ENCODE data around the gene SPPL3. TPM values are rescaled to one million over a fixed set of nuclear protein-coding genes. Genes with fewer than 3 reads are reported as not detected.

The SPPL3 gene
- total RNA-seq, 2 donors from 2014 or later, result 13.5 to 16.5 TPM

GRCh38 chr12:120722784-120723183 lies 181.4 kb downstream of the SPPL3 start:
- no peaks in the 10 kb centered on the region for H3K9me3 ChIP-seq
- peaks cover 41% of the 10 kb centered on the region for H3K4me1 ChIP-seq
- no peaks in the 10 kb centered on the region for H3K27me3 ChIP-seq
- H3K4me3 ChIP-seq, result no peak overlapping the region
- no peak for TF ChIP-seq POLR2A (IDR thresholded peaks at IDR 0.05)
- no peak for TF ChIP-seq CTCF (IDR thresholded peaks at IDR 0.05)
- H3K36me3 ChIP-seq (replicated peaks in 1 of 2; ENCODE audit: insufficient read depth in 1 of 2, low read depth in 2 of 2), result peaks cover 0 to 7% of the 10 kb centered on the region in 2 donors
- no peak for DNase-seq
- 93 to 98% methylated on average over 2 of the region's 2 CpGs for WGBS, 2 donors
- no peak for ATAC-seq
- intact Hi-C loops (cut with DNase I), result loop anchor here (10.0 kb wide), 1 partner anchor 138 kb away; the partner anchor contains the start of gene POP5
- no peak overlapping the region for H3K27ac ChIP-seq

GRCh38 chr12:120721866-120722265 lies 182.3 kb downstream of the SPPL3 start:
- intact Hi-C loops (cut with DNase I), result loop anchor here (10.0 kb wide), 1 partner anchor 137 kb away; the partner anchor contains the start of gene POP5
- ATAC-seq, result no peak
- no peaks in the 10 kb centered on the region for H3K27me3 ChIP-seq
- TF ChIP-seq CTCF (IDR thresholded peaks at IDR 0.05), result no peak
- no peak for TF ChIP-seq POLR2A (IDR thresholded peaks at IDR 0.05)
- H3K9me3 ChIP-seq, result no peaks in the 10 kb centered on the region
- DNase-seq, result no peak
- 79 to 100% methylated on average over 3 of the region's 3 CpGs for WGBS, 2 donors
- peaks cover 0 to 7% of the 10 kb centered on the region in 2 donors for H3K36me3 ChIP-seq (replicated peaks in 1 of 2; ENCODE audit: insufficient read depth in 1 of 2, low read depth in 2 of 2)
- no peak overlapping the region for H3K4me3 ChIP-seq
- peaks cover 37% of the 10 kb centered on the region for H3K4me1 ChIP-seq
- no peak overlapping the region for H3K27ac ChIP-seq

- Histone ChIP-seq H3K36me3 (replicated peaks in 1 of 2; ENCODE audit: insufficient read depth in 1 of 2, low read depth in 2 of 2) (peaks cover 0 to 12% of the 10 kb centered on the region in 2 donors), H3K4me3 (no peak overlapping the region), H3K27me3 (no peaks in the 10 kb centered on the region), H3K4me1 (peaks cover 30% of the 10 kb centered on the region), H3K27ac (no peak overlapping the region), H3K9me3 (no peaks in the 10 kb centered on the region)
- no peak for ATAC-seq
- TF ChIP-seq CTCF (IDR thresholded peaks at IDR 0.05) (no peak), POLR2A (IDR thresholded peaks at IDR 0.05) (no peak)
- intact Hi-C loops (cut with DNase I), result loop anchor here (10.0 kb wide), 1 partner anchor 136 kb away; the partner anchor contains the start of gene POP5
- no peak for DNase-seq
- WGBS, 2 donors, result 92 to 94% methylated on average over 8 to 9 of the region's 10 CpGs
Observed at GRCh38 chr12:120720987-120721801, 183.0 kb downstream of the SPPL3 start.

- 46 to 87% methylated on average over 7 of the region's 7 CpGs for WGBS, 2 donors
- no peak for TF ChIP-seq CTCF (IDR thresholded peaks at IDR 0.05)
- TF ChIP-seq POLR2A (IDR thresholded peaks at IDR 0.05), result no peak
- Histone ChIP-seq H3K9me3 (no peaks in the 10 kb centered on the region), H3K27ac (peak overlapping the region in 1 of 4 donors; percentile 52), H3K4me3 (no peak overlapping the region), H3K4me1 (peaks cover 27% of the 10 kb centered on the region), H3K27me3 (no peaks in the 10 kb centered on the region), H3K36me3 (replicated peaks in 1 of 2; ENCODE audit: insufficient read depth in 1 of 2, low read depth in 2 of 2) (peaks cover 0 to 14% of the 10 kb centered on the region in 2 donors)
- DNase-seq (no peak), ATAC-seq (no peak)
- intact Hi-C loops (cut with DNase I), result loop anchor here (10.0 kb wide), 1 partner anchor 136 kb away; the partner anchor contains the start of gene POP5
Observed at GRCh38 chr12:120720234-120720986, 183.7 kb downstream of the SPPL3 start.
